HCT116 (cell line): ENCODE measurements around the gene CHMP2A. TPM values are rescaled to one million over a fixed set of nuclear protein-coding genes. Genes with fewer than 3 reads are reported as not detected.
A peak's percentile ranks its signal among the peaks of the same experiment; 100 is the strongest.
"Not testable (repeated sequence)": the region's sequence is repeated elsewhere in the genome, so short reads cannot be mapped to it uniquely, and the experiment has no call there.

Experiments
- ATAC-seq: fragments of 200-7000 bp; cut with Tn5 transposase; 2 replicates; pipeline ENCODE4 v1.9.1; 2020; ENCODE audit warnings: mild to moderate bottlenecking, moderate library complexity
- BruUV-seq: library from RNA; stranded (reverse); fragments of 400-500 nt; replicated peaks from 2 replicates; lab custom pipeline; 2021; lab: Mats Ljungman, UMichigan
- CTCF ChIA-PET: fragments of 300-600 bp; sonication (Branson Sonifier 250); formaldehyde crosslinking; loops from one replicate; lab custom pipeline; 2021; ENCODE audit warnings: antibody characterized with exemption; lab: Charles Lee
- POLR2A ChIA-PET: fragments of 300-600, 350-600 bp; sonication (Branson Sonifier 250); formaldehyde crosslinking; loops from one replicate; lab custom pipeline; 2021; ENCODE audit warnings: antibody characterized with exemption; lab: Charles Lee
- RAD21 ChIA-PET, 2 experiments: fragments of 300-600 bp; sonication (Branson Sonifier 250); formaldehyde crosslinking; loops; one replicate each; lab custom pipeline; 2023; ENCODE audit warnings: low total read pairs in 2 of 2; ENCODE audit not compliant: uncharacterized antibody in 2 of 2, unreplicated experiment in 2 of 2, low non-redundant PET in 1 of 2; lab: Charles Lee
- DNase-seq: peaks from one replicate; pipeline ENCODE4 v3.0.0-alpha.2; 2010; ENCODE audit warnings: low read depth, low spot score
- H2AFZ ChIP-seq: fragments of 200-600 bp; shearing (Covaris generic), sonication (generic); 2 replicates; pipeline ENCODE4 v1.6.1; 2017; ENCODE audit warnings: low read depth, mixed run types, mixed read lengths, antibody characterized with exemption, low read length; ENCODE audit not compliant: poor library complexity, severe bottlenecking
- H3K27ac ChIP-seq: 2 replicates; pipeline ENCODE4 v1.5.1; 2012; ENCODE audit warnings: low read depth, low read length
- H3K27me3 ChIP-seq: fragments of 200-600 bp; sonication (generic); 2 replicates; pipeline ENCODE4 v1.6.1; 2016; ENCODE audit warnings: mixed run types, low read length, mixed read lengths; ENCODE audit not compliant: insufficient read depth
- H3K36me3 ChIP-seq, 2 experiments: fragments of 200-500 bp in 1 of 2; fragments of 200-600 bp in 1 of 2; sonication (Bioruptor generic) in 1 of 2; sonication (generic) in 1 of 2; 2 replicates each; pipeline versions ENCODE4 v1.5.1 to v1.6.1; 2014 to 2016; ENCODE audit warnings: low read length in 2 of 2, inconsistent platforms in 1 of 2, mixed read lengths in 1 of 2, mixed run types in 1 of 2; ENCODE audit not compliant: insufficient read depth in 2 of 2, control insufficient read depth in 1 of 2
- H3K4me1 ChIP-seq, 2 experiments: fragments of 200-600 bp in 1 of 2; sonication (generic) in 1 of 2; 2 replicates each; pipeline versions ENCODE4 v1.5.1 to v1.6.1; 2012 to 2017; ENCODE audit warnings: low read length in 2 of 2, inconsistent platforms in 1 of 2, mild to moderate bottlenecking in 1 of 2, mixed read lengths in 1 of 2, mixed run types in 1 of 2, moderate library complexity in 1 of 2; ENCODE audit not compliant: insufficient read depth in 2 of 2, control insufficient read depth in 1 of 2
- H3K4me2 ChIP-seq: fragments of 200-600 bp; sonication (generic); 2 replicates; pipeline ENCODE4 v1.6.1; 2017; ENCODE audit warnings: mixed run types, low read length, mixed read lengths
- H3K4me3 ChIP-seq, 2 experiments: fragments of 200-600 bp in 1 of 2; sonication (generic) in 1 of 2; replicated peaks in 1 of 2; 2 replicates each; pipeline ENCODE4 v1.5.1; 2011 to 2016; ENCODE audit warnings: low read length in 2 of 2, control low read depth in 1 of 2, low read depth in 1 of 2, mild to moderate bottlenecking in 1 of 2, mixed read lengths in 1 of 2, mixed run types in 1 of 2
- H3K79me2 ChIP-seq: fragments of 200-600 bp; sonication (generic); 2 replicates; pipeline ENCODE4 v1.6.1; 2017; ENCODE audit warnings: mild to moderate bottlenecking, mixed run types, low read length, moderate library complexity, mixed read lengths; ENCODE audit not compliant: insufficient read depth
- H3K9ac ChIP-seq: fragments of 200-600 bp; sonication (generic); 2 replicates; pipeline ENCODE4 v1.6.1; 2016; ENCODE audit warnings: low read length, mixed read lengths
- H3K9me2 ChIP-seq: fragments of 200-600 bp; sonication (generic), shearing (Covaris generic); 2 replicates; pipeline ENCODE4 v1.6.1; 2017; ENCODE audit warnings: mixed run types, mild to moderate bottlenecking, moderate library complexity; ENCODE audit not compliant: insufficient read depth
- H3K9me3 ChIP-seq, 2 experiments: fragments of 200-500 bp in 1 of 2; fragments of 200-600 bp in 1 of 2; sonication (Bioruptor generic) in 1 of 2; sonication (generic) in 1 of 2; 2 replicates each; pipeline ENCODE4 v1.6.1; 2014 to 2017; ENCODE audit warnings: low read length in 2 of 2, mixed read lengths in 2 of 2, inconsistent platforms in 1 of 2, low read depth in 1 of 2, mild to moderate bottlenecking in 1 of 2, mixed run types in 1 of 2, moderate library complexity in 1 of 2; ENCODE audit not compliant: control insufficient read depth in 1 of 2, insufficient read depth in 1 of 2
- H4K20me1 ChIP-seq: fragments of 200-600 bp; sonication (generic), shearing (Covaris generic); 2 replicates; pipeline ENCODE4 v1.6.1; 2017; ENCODE audit warnings: mixed run types, mild to moderate bottlenecking, moderate library complexity; ENCODE audit not compliant: insufficient read depth
- CBX3 ChIP-seq: IDR thresholded peaks from 2 replicates; pipeline ENCODE4 v1.6.1; 2012; ENCODE audit warnings: low read depth
- CEBPB ChIP-seq: IDR thresholded peaks from 2 replicates; pipeline ENCODE4 v1.6.1; 2012; ENCODE audit warnings: low read depth
- CTCF ChIP-seq, 3 experiments: fragments of 200-600 bp in 1 of 3; sonication (generic) in 1 of 3; IDR thresholded peaks in 2 of 3; conservative IDR thresholded peaks in 1 of 3; 2 replicates each; pipeline ENCODE4 v1.5.1; 2012 to 2017; ENCODE audit warnings: low read depth in 2 of 3, low read length in 2 of 3, antibody characterized with exemption in 1 of 3, borderline replicate concordance in 1 of 3, control low read depth in 1 of 3, mild to moderate bottlenecking in 1 of 3, mixed read lengths in 1 of 3, mixed run types in 1 of 3, moderate library complexity in 1 of 3; ENCODE audit not compliant: insufficient read depth in 1 of 3
- EZH2 ChIP-seq: fragments of 200-600 bp; sonication (generic); IDR thresholded peaks from 2 replicates; pipeline ENCODE4 v1.6.1; 2017; ENCODE audit warnings: antibody characterized with exemption, mixed run types
- EZH2phosphoT487 ChIP-seq: fragments of 200-600 bp; IDR thresholded peaks from 2 replicates; pipeline ENCODE4 v1.6.1; 2018; ENCODE audit warnings: antibody characterized with exemption, borderline replicate concordance
- FOSL1 ChIP-seq: IDR thresholded peaks from 2 replicates; pipeline ENCODE4 v1.6.1; 2012; ENCODE audit warnings: low read depth
- JUND ChIP-seq: IDR thresholded peaks from 2 replicates; pipeline ENCODE4 v1.6.1; 2012
- POLR2A ChIP-seq: IDR thresholded peaks from 2 replicates; pipeline ENCODE4 v1.7.0; 2011; ENCODE audit warnings: borderline replicate concordance; ENCODE audit not compliant: insufficient read depth, insufficient read length; ENCODE audit errors: extremely low read depth
- POLR2AphosphoS5 ChIP-seq: IDR thresholded peaks from 2 replicates; pipeline ENCODE4 v1.6.1; 2011; ENCODE audit warnings: mild to moderate bottlenecking, low read depth, low read length, moderate library complexity
- RAD21 ChIP-seq: IDR thresholded peaks from 2 replicates; pipeline ENCODE4 v1.6.1; 2012; ENCODE audit warnings: low read depth, mild to moderate bottlenecking
- SP1 ChIP-seq: IDR thresholded peaks from 2 replicates; pipeline ENCODE4 v1.6.1; 2012; ENCODE audit warnings: low read depth
- SRF ChIP-seq: IDR thresholded peaks from 2 replicates; pipeline ENCODE4 v1.6.1; 2012; ENCODE audit warnings: low read depth
- YY1 ChIP-seq: IDR thresholded peaks from 2 replicates; pipeline ENCODE4 v1.6.1; 2011; ENCODE audit warnings: low read length, low read depth, moderate library complexity, mild to moderate bottlenecking; ENCODE audit not compliant: insufficient replicate concordance; ENCODE audit errors: extremely low read depth
- ZBTB33 ChIP-seq: IDR thresholded peaks from 2 replicates; pipeline ENCODE4 v1.6.1; 2011; ENCODE audit warnings: mild to moderate bottlenecking, low read length, moderate library complexity; ENCODE audit not compliant: insufficient replicate concordance; ENCODE audit errors: extremely low read depth
- ZNF274 ChIP-seq: fragments of 200-500 bp; sonication (Bioruptor generic); IDR thresholded peaks from 2 replicates; pipeline ENCODE4 v1.6.1; 2014; ENCODE audit warnings: mild to moderate bottlenecking, low read depth, low read length, inconsistent platforms
- intact Hi-C: fragments of 100-400 bp; cut with micrococcal nuclease; formaldehyde crosslinking; loops from 2 replicates; pipeline ENCODE4 v1.10.0; 2022
- total RNA-seq: library from RNA; stranded (reverse); gene quantifications from one replicate; pipeline ENCODE4 v1.2.1, GENCODE V29; 2021; ENCODE audit not compliant: unreplicated experiment

CHMP2A gene
- total RNA-seq, 1 experiment from 2014 or later = 125 TPM

- H4K20me1 ChIP-seq, H3K27ac ChIP-seq, H3K27me3 ChIP-seq, H2AFZ ChIP-seq, H3K79me2 ChIP-seq, BruUV-seq, DNase-seq, H3K4me2 ChIP-seq, H3K4me3 ChIP-seq, POLR2A ChIA-PET, H3K9me2 ChIP-seq, RAD21 ChIA-PET, H3K36me3 ChIP-seq, H3K9ac ChIP-seq, CTCF ChIA-PET, ATAC-seq, intact Hi-C loops, H3K9me3 ChIP-seq: not testable (repeated sequence)
- peaks cover 13 to 31% of the 10 kb centered on the region in 2 experiments for H3K4me1 ChIP-seq
These were observed 22.7 kb upstream of the CHMP2A start for GRCh38 chr19:58577581-58577980.

GRCh38 chr19:58575183-58576041 lies 20.5 kb upstream of the CHMP2A start:
- ChIA-PET RAD21 (interaction anchor here in 1 of 2 experiments (0.6 to 0.8 kb wide), 2 partner anchors 55 to 202 kb away, joined by 3 to 8 read pairs; no protein-coding TSS in a partner anchor), CTCF (interaction anchor here (0.6 to 1.3 kb wide), 5 partner anchors 52 to 61 kb away, joined by 3 to 7 read pairs (median 3); partner anchors contain the start of gene ZBTB45), POLR2A (interaction anchor here (0.7 to 2.1 kb wide), 7 partner anchors 16 to 213 kb away, joined by 3 to 10 read pairs (median 6); partner anchors contain the start of genes CHMP2A, TRIM28 and ZBTB45)
- H4K20me1 ChIP-seq = no peaks in the 10 kb centered on the region
- ATAC-seq (peak; percentile 69), DNase-seq (peak; percentile 79)
- TSS peak; percentile 78 for BruUV-seq
- peaks cover 16% of the 10 kb centered on the region for H3K79me2 ChIP-seq
- peak overlapping the region; percentile 85 to 86 for H3K4me3 ChIP-seq
- no peak overlapping the region for H2AFZ ChIP-seq
- H3K9me3 ChIP-seq = no peaks in the 10 kb centered on the region
- no peaks in the 10 kb centered on the region for H3K27me3 ChIP-seq
- H3K9ac ChIP-seq = peak overlapping the region; percentile 82
- peak overlapping the region; percentile 100 for H3K4me2 ChIP-seq
- H3K36me3 ChIP-seq = peaks cover 0 to 12% of the 10 kb centered on the region in 2 experiments; a peak in 2 of 4 replicates
- H3K4me1 ChIP-seq = peaks cover 12 to 28% of the 10 kb centered on the region in 2 experiments
- H3K9me2 ChIP-seq = no peaks in the 10 kb centered on the region
- peak overlapping the region; percentile 93 for H3K27ac ChIP-seq
- intact Hi-C loops = no loop called here
- TF ChIP-seq ZBTB33 (no peak), CTCF (IDR thresholded peaks at IDR 0.05 in 2 of 3, conservative IDR thresholded peaks at IDR 0.05 in 1 of 3; ENCODE audit: borderline replicate concordance in 1 of 3, insufficient read depth in 1 of 3, low read depth in 2 of 3, low read length in 2 of 3) (no peak), CBX3 (no peak), CEBPB (no peak), POLR2A (peak; percentile 87), EZH2 (no peak), SP1 (peak; percentile 80), POLR2AphosphoS5 (peak; percentile 94), JUND (no peak), FOSL1 (no peak), SRF (peak; percentile 72; the same call in 1 of the 2 replicates), EZH2phosphoT487 (no peak), YY1 (peak; percentile 3), RAD21 (no peak), ZNF274 (no peak)
